CD4-positive, CD25-positive, alpha-beta regulatory T cell (primary cell): ENCODE results near the gene SFT2D2. TPM values are rescaled to one million over a fixed set of nuclear protein-coding genes. Genes with fewer than 3 reads are reported as not detected.
"Not testable (repeated sequence)": the region's sequence is repeated elsewhere in the genome, so short reads cannot be mapped to it uniquely, and the experiment has no call there.

Experiments used
- ATAC-seq, 2 donors: fragments of 150-1000 bp; cut with Tn5 transposase; one replicate each; pipeline ENCODE4 v1.10.0; 2021; ENCODE audit warnings: low read depth in 2 of 2, moderate number of reproducible peaks in 2 of 2, moderate library complexity in 1 of 2
- DNase-seq, 3 donors: peaks; one replicate each; pipeline versions ENCODE4 v3.0.0 to v3.0.0-alpha.2; 2012 to 2022; ENCODE audit warnings: mixed read lengths in 1 of 3
- H3K27ac ChIP-seq: one replicate; pipeline ENCODE4 v1.7.0; 2013; ENCODE audit warnings: mild to moderate bottlenecking, low read length; ENCODE audit not compliant: insufficient read depth, poor library complexity, severe bottlenecking
- H3K27me3 ChIP-seq: one replicate; pipeline ENCODE4 v1.7.0; 2013; ENCODE audit warnings: low read length; ENCODE audit not compliant: control insufficient read depth, insufficient read depth
- H3K36me3 ChIP-seq: one replicate; pipeline ENCODE4 v1.7.0; 2013; ENCODE audit warnings: mild to moderate bottlenecking, low read length, moderate library complexity; ENCODE audit not compliant: control insufficient read depth, insufficient read depth
- H3K4me1 ChIP-seq: 2 replicates; pipeline ENCODE4 v1.7.0; 2013; ENCODE audit warnings: mild to moderate bottlenecking, low read length; ENCODE audit not compliant: insufficient read depth, control insufficient read depth, poor library complexity, severe bottlenecking
- H3K4me3 ChIP-seq: one replicate; pipeline ENCODE4 v1.7.0; 2013; ENCODE audit warnings: low read depth, mild to moderate bottlenecking, low read length, moderate library complexity
- H3K9me3 ChIP-seq, 2 experiments: 1 replicate in 1 of 2; 2 replicates in 1 of 2; pipeline ENCODE4 v1.7.0; 2013; ENCODE audit warnings: low read length in 2 of 2, mild to moderate bottlenecking in 1 of 2, moderate library complexity in 1 of 2; ENCODE audit not compliant: control insufficient read depth in 2 of 2
- H3K27ac Mint-ChIP-seq, 3 donors: one replicate each; pipeline ENCODE4 v1.8.0; 2020 to 2022; ENCODE audit warnings: mild to moderate bottlenecking in 3 of 3, mixed read lengths in 3 of 3, moderate library complexity in 2 of 3
- H3K27me3 Mint-ChIP-seq: one replicate; pipeline ENCODE4 v1.8.0; 2022; ENCODE audit warnings: mild to moderate bottlenecking, mixed read lengths
- H3K36me3 Mint-ChIP-seq: one replicate; pipeline ENCODE4 v1.8.0; 2020; ENCODE audit warnings: mixed read lengths
- H3K4me1 Mint-ChIP-seq, 4 donors: one replicate each; pipeline ENCODE4 v1.8.0; 2020 to 2022; ENCODE audit warnings: mixed read lengths in 4 of 4, mild to moderate bottlenecking in 1 of 4
- H3K4me3 Mint-ChIP-seq, 4 donors: one replicate each; pipeline ENCODE4 v1.8.0; 2020 to 2022; ENCODE audit warnings: mild to moderate bottlenecking in 4 of 4, mixed read lengths in 4 of 4, moderate library complexity in 3 of 4
- H3K9me3 Mint-ChIP-seq, 7 donors: one replicate each; pipeline ENCODE4 v1.8.0; 2020 to 2022; ENCODE audit warnings: mixed read lengths in 7 of 7, mild to moderate bottlenecking in 3 of 7, moderate library complexity in 2 of 7
- polyA plus RNA-seq, 4 donors: library from polyadenylated mRNA; unstranded; fragments of 300-500 nt; fragmentation: Illumina TruSeq; gene quantifications; one replicate each; pipeline ENCODE4 v1.2.3, GENCODE V29; 2021
- total RNA-seq: library from RNA; stranded (reverse); gene quantifications from one replicate; pipeline ENCODE4 v1.2.3, GENCODE V29; 2022

SFT2D2 gene
- total RNA-seq (72.2 TPM), polyA plus RNA-seq (10 to 100 TPM; 47.1 to 66.8 (median 51.9) TPM)

GRCh38 chr1:168225476-168226190, at the start of gene SFT2D2:
Gene SFT2D2 (plus strand): TSS chr1:168226004. CDS start chr1:168226080, 76 bp downstream.
- Mint-ChIP-seq H3K4me1 (peaks cover 26 to 51% (median 28%) of the 10 kb centered on the region in 4 donors), H3K4me3 (peak within 1 kb of the TSS; percentile 91 to 96 (median 94)), H3K27ac (peak within 1 kb of the TSS; percentile 88 to 96 (median 95)), H3K36me3 (peaks cover 14% of the 10 kb centered on the region), H3K9me3 (peaks cover 0 to 2% (median 0%) of the 10 kb centered on the region in 7 donors), H3K27me3 (peaks cover 21% of the 10 kb centered on the region)
- Histone ChIP-seq H3K27ac (peak within 1 kb of the TSS; percentile 78), H3K36me3 (peaks cover 11% of the 10 kb centered on the region), H3K27me3 (peaks cover 10% of the 10 kb centered on the region), H3K9me3 (no peaks in the 10 kb centered on the region), H3K4me3 (peak within 1 kb of the TSS; percentile 82), H3K4me1 (peaks cover 29% of the 10 kb centered on the region)
- DNase-seq = peak; percentile 70 to 89 (median 83)
- peak; percentile 98 to 99 for ATAC-seq

- Histone ChIP-seq H3K9me3 (no peaks in the 10 kb centered on the region), H3K36me3 (no peaks in the 10 kb centered on the region), H3K27ac (peak overlapping the region; percentile 97), H3K4me3 (peak overlapping the region; percentile 94), H3K4me1 (peaks cover 19% of the 10 kb centered on the region), H3K27me3 (peaks cover 3% of the 10 kb centered on the region)
- Mint-ChIP-seq H3K4me1 (peaks cover 0 to 14% (median 2%) of the 10 kb centered on the region in 4 donors), H3K27me3 (peaks cover 9% of the 10 kb centered on the region), H3K27ac (no peak overlapping the region), H3K4me3 (no peak overlapping the region), H3K9me3 (peaks cover 0 to 1% (median 0%) of the 10 kb centered on the region in 7 donors), H3K36me3 (no peaks in the 10 kb centered on the region)
- DNase-seq (no peak), ATAC-seq (no peak)
Observed at GRCh38 chr1:168178227-168178637, 47.6 kb upstream of the SFT2D2 start.

- peak; percentile 94 to 96 for ATAC-seq
- H3K27ac Mint-ChIP-seq = no peak within 1 kb of the TSS
- peaks cover 3% of the 10 kb centered on the region for H3K27me3 Mint-ChIP-seq
- Histone ChIP-seq H3K27me3 (peaks cover 2% of the 10 kb centered on the region), H3K9me3 (no peaks in the 10 kb centered on the region), H3K4me1 (peaks cover 19% of the 10 kb centered on the region), H3K27ac (peak within 1 kb of the TSS; percentile 97), H3K4me3 (peak within 1 kb of the TSS; percentile 94), H3K36me3 (peaks cover 3% of the 10 kb centered on the region)
- H3K4me1 Mint-ChIP-seq = peaks cover 0 to 16% (median 7%) of the 10 kb centered on the region in 4 donors
- peak; percentile 90 to 96 (median 91) for DNase-seq
- H3K36me3 Mint-ChIP-seq = no peaks in the 10 kb centered on the region
- no peak within 1 kb of the TSS for H3K4me3 Mint-ChIP-seq
- H3K9me3 Mint-ChIP-seq = peaks cover 0 to 1% (median 0%) of the 10 kb centered on the region in 7 donors
Observed at GRCh38 chr1:168178638-168179437, 47.0 kb upstream of the SFT2D2 start, which contains the start of gene TIPRL. Gene TIPRL (plus strand): TSS chr1:168178962. CDS start chr1:168179078, 116 bp downstream.

GRCh38 chr1:168179438-168180147, 46.2 kb upstream of the SFT2D2 start:
- H3K4me1 ChIP-seq = peaks cover 19% of the 10 kb centered on the region
- peaks cover 0 to 19% (median 11%) of the 10 kb centered on the region in 4 donors for H3K4me1 Mint-ChIP-seq

GRCh38 chr1:168180148-168180524, 45.7 kb upstream of the SFT2D2 start:
- peak overlapping the region; percentile 97 for H3K27ac ChIP-seq
- H3K4me3 Mint-ChIP-seq = no peak overlapping the region
- H3K9me3 Mint-ChIP-seq = peaks cover 0 to 1% (median 0%) of the 10 kb centered on the region in 7 donors
- ATAC-seq (no peak), DNase-seq (peak in 1 of 3 donors; percentile 17)
- H3K27ac Mint-ChIP-seq = no peak overlapping the region
- peaks cover 5% of the 10 kb centered on the region for H3K36me3 Mint-ChIP-seq
- peaks cover 14% of the 10 kb centered on the region for H3K36me3 ChIP-seq
- H3K27me3 ChIP-seq = no peaks in the 10 kb centered on the region
- peaks cover 19% of the 10 kb centered on the region for H3K4me1 ChIP-seq
- no peaks in the 10 kb centered on the region for H3K9me3 ChIP-seq
- H3K4me3 ChIP-seq = peak overlapping the region; percentile 94
- no peaks in the 10 kb centered on the region for H3K27me3 Mint-ChIP-seq
- peaks cover 0 to 19% (median 12%) of the 10 kb centered on the region in 4 donors for H3K4me1 Mint-ChIP-seq

More at GRCh38 chr1:168179438-168180147, 46.2 kb upstream of the SFT2D2 start:
- peaks cover 9% of the 10 kb centered on the region for H3K36me3 ChIP-seq
- Mint-ChIP-seq H3K9me3 (peaks cover 0 to 1% (median 0%) of the 10 kb centered on the region in 7 donors), H3K27ac (no peak overlapping the region), H3K36me3 (no peaks in the 10 kb centered on the region), H3K27me3 (no peaks in the 10 kb centered on the region), H3K4me3 (no peak overlapping the region)
- no peaks in the 10 kb centered on the region for H3K9me3 ChIP-seq
- peak overlapping the region; percentile 94 for H3K4me3 ChIP-seq
- no peak for ATAC-seq
- H3K27me3 ChIP-seq = no peaks in the 10 kb centered on the region
- no peak for DNase-seq
- H3K27ac ChIP-seq = peak overlapping the region; percentile 97

GRCh38 chr1:168181063-168181720, 44.6 kb upstream of the SFT2D2 start:
- not testable (repeated sequence) for H3K9me3 ChIP-seq, H3K4me3 ChIP-seq, H3K9me3 Mint-ChIP-seq, H3K27me3 Mint-ChIP-seq, H3K36me3 Mint-ChIP-seq, H3K27ac Mint-ChIP-seq, ATAC-seq, H3K27me3 ChIP-seq, H3K27ac ChIP-seq, DNase-seq
- peaks cover 19% of the 10 kb centered on the region for H3K4me1 ChIP-seq
- Mint-ChIP-seq H3K4me1 (peaks cover 0 to 22% (median 12%) of the 10 kb centered on the region in 4 donors), H3K4me3 (peak overlapping the region in 1 of 4 donors; percentile 51)
- H3K36me3 ChIP-seq = peaks cover 18% of the 10 kb centered on the region

- Mint-ChIP-seq H3K9me3 (no peaks in the 10 kb centered on the region), H3K27me3 (no peaks in the 10 kb centered on the region), H3K4me3 (no peak overlapping the region), H3K27ac (no peak overlapping the region), H3K36me3 (peaks cover 34% of the 10 kb centered on the region), H3K4me1 (peaks cover 17 to 33% (median 22%) of the 10 kb centered on the region in 4 donors)
- no peaks in the 10 kb centered on the region for H3K27me3 ChIP-seq
- no peak overlapping the region for H3K27ac ChIP-seq
- no peak overlapping the region for H3K4me3 ChIP-seq
- DNase-seq = no peak
- H3K36me3 ChIP-seq = peaks cover 69% of the 10 kb centered on the region
- H3K9me3 ChIP-seq = no peaks in the 10 kb centered on the region
- ATAC-seq = no peak
- no peaks in the 10 kb centered on the region for H3K4me1 ChIP-seq
Observed at GRCh38 chr1:168187177-168187576, 38.6 kb upstream of the SFT2D2 start.
